ENCODE data around the gene SKIC8.

Gene SKIC8

GRCh38 chr15:78292219-78292618, 7.2 kb downstream of the SKIC8 start:
- no peak for DNase-seq (ENCODE audit: low read depth in 3 of 3)

GRCh38 chr15:78291698-78292097, 7.7 kb downstream of the SKIC8 start:
- no peak for DNase-seq (ENCODE audit: low read depth in 3 of 3)

GRCh38 chr15:78291052-78291451, 8.4 kb downstream of the SKIC8 start:
- DNase-seq (ENCODE audit: low read depth in 3 of 3): no peak

GRCh38 chr15:78290222-78290621, 9.2 kb downstream of the SKIC8 start:
- DNase-seq (ENCODE audit: low read depth in 3 of 3): no peak

GRCh38 chr15:78284758-78285157, 14.7 kb downstream of the SKIC8 start:
- no peak for DNase-seq (ENCODE audit: low read depth in 3 of 3)

- no peak for DNase-seq (ENCODE audit: low read depth in 3 of 3)
Observed at GRCh38 chr15:78282324-78282723, 17.1 kb downstream of the SKIC8 start.

- no peak for DNase-seq (ENCODE audit: low read depth in 3 of 3)
Observed at GRCh38 chr15:78280319-78281072, 18.9 kb downstream of the SKIC8 start.

- DNase-seq (ENCODE audit: low read depth in 3 of 3): no peak
Observed at GRCh38 chr15:78276064-78276943, 23.1 kb downstream of the SKIC8 start.

GRCh38 chr15:78274994-78275393, 24.4 kb downstream of the SKIC8 start:
- DNase-seq (ENCODE audit: low read depth in 3 of 3): no peak

- no peak for DNase-seq (ENCODE audit: low read depth in 3 of 3)
Observed at GRCh38 chr15:78272776-78273175, 26.6 kb downstream of the SKIC8 start.

GRCh38 chr15:78272316-78272715, 27.1 kb downstream of the SKIC8 start:
- no peak for DNase-seq (ENCODE audit: low read depth in 3 of 3)

- no peak for DNase-seq (ENCODE audit: low read depth in 3 of 3)
Observed at GRCh38 chr15:78266806-78267205, 32.6 kb downstream of the SKIC8 start.

GRCh38 chr15:78266229-78266628, 33.2 kb downstream of the SKIC8 start:
- no peak for DNase-seq (ENCODE audit: low read depth in 3 of 3)

GRCh38 chr15:78265752-78266224, 33.6 kb downstream of the SKIC8 start:
- no peak for DNase-seq (ENCODE audit: low read depth in 3 of 3)

GRCh38 chr15:78265137-78265460, 34.3 kb downstream of the SKIC8 start:
- DNase-seq (ENCODE audit: low read depth in 3 of 3): no peak

- peak; percentile 13 to 45 (median 19) for DNase-seq (ENCODE audit: low read depth in 3 of 3)
Observed at GRCh38 chr15:78264304-78265136, 34.9 kb downstream of the SKIC8 start, which contains the start of gene DNAJA4. Gene DNAJA4, plus strand, starts transcription at chr15:78264562. Its CDS starts 202 bp downstream, at chr15:78264764.

GRCh38 chr15:78263907-78264303, 35.5 kb downstream of the SKIC8 start:
- no peak for DNase-seq (ENCODE audit: low read depth in 3 of 3)

- DNase-seq (ENCODE audit: low read depth in 3 of 3): no peak
Observed at GRCh38 chr15:78263351-78263781, 36.0 kb downstream of the SKIC8 start.

- no peak for DNase-seq (ENCODE audit: low read depth in 3 of 3)
Observed at GRCh38 chr15:78261062-78261461, 38.3 kb downstream of the SKIC8 start.

- DNase-seq (ENCODE audit: low read depth in 3 of 3): no peak
Observed at GRCh38 chr15:78260489-78260888, 38.9 kb downstream of the SKIC8 start.

GRCh38 chr15:78259232-78259631, 40.2 kb downstream of the SKIC8 start:
- no peak for DNase-seq (ENCODE audit: low read depth in 3 of 3)

- DNase-seq (ENCODE audit: low read depth in 3 of 3): no peak
Observed at GRCh38 chr15:78257681-78258080, 41.7 kb downstream of the SKIC8 start.
